GM21360 (cell line): ENCODE data around the gene AVPR1A.
"Not testable (repeated sequence)": the region's sequence is repeated elsewhere in the genome, so short reads cannot be mapped to it uniquely, and the experiment has no call there.

Experiments
- ATAC-seq: cut with Tn5 transposase; IDR thresholded peaks from one replicate; pipeline ENCODE4 v1.9.1; 2021; ENCODE audit warnings: mild to moderate bottlenecking, moderate library complexity; ENCODE audit not compliant: unreplicated experiment

The AVPR1A gene

GRCh38 chr12:63150713-63151622 is at the start of gene AVPR1A:
Gene AVPR1A (minus strand): TSS chr12:63151201. CDS start chr12:63150836, 365 bp downstream.
- ATAC-seq, result no peak

- ATAC-seq, result no peak
These were observed 45.2 kb upstream of the AVPR1A start for GRCh38 chr12:63196168-63196567.

- no peak for ATAC-seq
These were observed 28.2 kb upstream of the AVPR1A start for GRCh38 chr12:63179224-63179623.

GRCh38 chr12:63170321-63170720 is 19.3 kb upstream of the AVPR1A start:
- ATAC-seq, result no peak

GRCh38 chr12:63167741-63168140 is 16.7 kb upstream of the AVPR1A start:
- ATAC-seq, result not testable (repeated sequence)

GRCh38 chr12:63164911-63165310 is 13.9 kb upstream of the AVPR1A start:
- no peak for ATAC-seq

GRCh38 chr12:63163541-63163940 is 12.5 kb upstream of the AVPR1A start:
- ATAC-seq, result no peak

- ATAC-seq, result no peak
These were observed 4.4 kb upstream of the AVPR1A start for GRCh38 chr12:63155375-63155774.

GRCh38 chr12:63154560-63154959 is 3.6 kb upstream of the AVPR1A start:
- no peak for ATAC-seq

GRCh38 chr12:63152321-63152700 is 1.3 kb upstream of the AVPR1A start:
- ATAC-seq, result no peak

- ATAC-seq, result peak; percentile 74
These were observed 771 bp upstream of the AVPR1A start for GRCh38 chr12:63151623-63152320.

GRCh38 chr12:63149909-63150712 is 890 bp downstream of the AVPR1A start:
- no peak for ATAC-seq

- ATAC-seq, result no peak
These were observed 6.4 kb downstream of the AVPR1A start for GRCh38 chr12:63144556-63144955.

- ATAC-seq, result no peak
These were observed 12.5 kb downstream of the AVPR1A start for GRCh38 chr12:63138488-63138887.

- ATAC-seq, result no peak
These were observed 17.0 kb downstream of the AVPR1A start for GRCh38 chr12:63133981-63134380.

- no peak for ATAC-seq
These were observed 18.8 kb downstream of the AVPR1A start for GRCh38 chr12:63132201-63132600.

- no peak for ATAC-seq
These were observed 21.1 kb downstream of the AVPR1A start for GRCh38 chr12:63129927-63130326.

- ATAC-seq, result no peak
These were observed 26.2 kb downstream of the AVPR1A start for GRCh38 chr12:63124778-63125177.

GRCh38 chr12:63103494-63104131 is 47.4 kb downstream of the AVPR1A start:
- no peak for ATAC-seq

- no peak for ATAC-seq
These were observed 49.1 kb downstream of the AVPR1A start for GRCh38 chr12:63101920-63102319.

- no peak for ATAC-seq
These were observed 52.1 kb downstream of the AVPR1A start for GRCh38 chr12:63098851-63099250.
